PC-9 (cell line): Measurements from ENCODE around the gene ITGB6. TPM values are rescaled to one million over a fixed set of nuclear protein-coding genes. Genes with fewer than 3 reads are reported as not detected.

Source experiments
- BruUV-seq: library from RNA; stranded (reverse); fragments of 400-500 nt; replicated peaks from 2 replicates; lab custom pipeline; 2021; lab: Mats Ljungman, UMichigan
- CTCF ChIA-PET: fragments of 300-600 bp; sonication (Branson Sonifier 250); formaldehyde crosslinking; loops from one replicate; lab custom pipeline; 2022; ENCODE audit warnings: antibody characterized with exemption; lab: Charles Lee
- POLR2A ChIA-PET: fragments of 300-600 bp; sonication (Branson Sonifier 250); formaldehyde crosslinking; loops from one replicate; lab custom pipeline; 2022; ENCODE audit warnings: antibody characterized with exemption; ENCODE audit not compliant: unreplicated experiment; lab: Charles Lee
- DNase-seq, 2 experiments: peaks; one replicate each; pipeline versions ENCODE4 v3.0.0 to v3.0.0-alpha.2; 2015 to 2022; ENCODE audit warnings: mixed read lengths in 1 of 2
- H2AFZ ChIP-seq: fragments of 200-600 bp; sonication (generic); 2 replicates; pipeline ENCODE4 v1.8.1; 2017; ENCODE audit warnings: antibody characterized with exemption
- H3F3A ChIP-seq: fragments of 200-600 bp; sonication (generic); 2 replicates; pipeline ENCODE4 v1.8.1; 2017; ENCODE audit warnings: antibody characterized with exemption, mild to moderate bottlenecking, low read depth; ENCODE audit not compliant: insufficient read depth
- H3K27ac ChIP-seq: fragments of 200-600 bp; sonication (generic); 2 replicates; pipeline ENCODE4 v1.6.1; 2016; ENCODE audit warnings: mixed run types
- H3K27me3 ChIP-seq: fragments of 200-600 bp; sonication (generic); 2 replicates; pipeline ENCODE4 v1.6.1; 2016; ENCODE audit warnings: low read depth, mixed run types; ENCODE audit not compliant: insufficient read depth
- H3K36me3 ChIP-seq: fragments of 200-600 bp; sonication (generic); 2 replicates; pipeline ENCODE4 v1.6.1; 2016; ENCODE audit warnings: low read depth, mixed run types
- H3K4me1 ChIP-seq: fragments of 200-600 bp; sonication (generic); replicated peaks from 2 replicates; pipeline ENCODE4 v1.6.1; 2016; ENCODE audit warnings: mixed run types; ENCODE audit not compliant: insufficient read depth
- H3K4me2 ChIP-seq: fragments of 200-600 bp; sonication (generic); 2 replicates; pipeline ENCODE4 v1.6.1; 2017; ENCODE audit warnings: mixed run types
- H3K4me3 ChIP-seq: fragments of 200-600 bp; sonication (generic); 2 replicates; pipeline ENCODE4 v1.6.1; 2016; ENCODE audit warnings: mixed run types
- H3K79me2 ChIP-seq: fragments of 200-600 bp; sonication (generic); 2 replicates; pipeline ENCODE4 v1.6.1; 2017; ENCODE audit warnings: low read depth, mixed run types
- H3K9me2 ChIP-seq: fragments of 200-600 bp; sonication (generic); 2 replicates; pipeline ENCODE4 v1.8.1; 2017; ENCODE audit warnings: mild to moderate bottlenecking; ENCODE audit not compliant: insufficient read depth
- H3K9me3 ChIP-seq: fragments of 200-600 bp; sonication (generic); 2 replicates; pipeline ENCODE4 v1.8.1; 2016; ENCODE audit warnings: low read depth; ENCODE audit not compliant: insufficient read depth
- H4K20me1 ChIP-seq: fragments of 200-600 bp; sonication (generic); 2 replicates; pipeline ENCODE4 v1.8.1; 2017; ENCODE audit not compliant: insufficient read depth
- EZH2 ChIP-seq: fragments of 200-600 bp; sonication (generic); IDR thresholded peaks from 2 replicates; pipeline ENCODE4 v1.8.0; 2017; ENCODE audit warnings: antibody characterized with exemption, low read depth
- intact Hi-C: fragments of 100-400 bp; cut with micrococcal nuclease; formaldehyde crosslinking; loops from one replicate; pipeline ENCODE4 v1.10.0; 2022; ENCODE audit not compliant: unreplicated experiment
- total RNA-seq: library from RNA; stranded (reverse); gene quantifications from 2 replicates; pipeline ENCODE4 v1.2.3, GENCODE V29; 2021
- TF ChIP-seq, protein P1 (sequence below): fragments of 200-600 bp; sonication (generic); conservative IDR thresholded peaks from 2 replicates; pipeline ENCODE4 v1.6.1; 2017; ENCODE audit warnings: mixed run types, antibody characterized with exemption, mild to moderate bottlenecking, moderate library complexity

ITGB6 gene
- total RNA-seq, 1 experiment from 2014 or later = 24.3 TPM

DNA sequence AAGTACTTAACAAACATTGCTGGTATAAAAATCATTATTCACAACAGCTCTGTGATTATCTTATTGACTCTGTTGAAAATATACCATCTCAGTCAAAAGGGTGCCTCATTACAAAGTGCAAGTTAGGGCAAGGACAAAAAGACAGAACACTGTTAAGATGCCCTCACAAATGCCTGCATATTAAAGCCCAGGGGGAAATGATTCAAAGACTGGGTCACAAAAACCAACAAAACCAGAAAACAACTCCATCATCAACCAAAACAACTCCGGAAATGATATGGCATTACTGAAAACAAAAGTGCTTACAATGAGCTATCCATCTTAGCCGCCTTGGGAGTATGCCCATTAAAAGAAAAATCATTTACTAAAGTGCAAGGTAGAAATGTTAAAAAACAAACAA is 147.5 kb downstream of the ITGB6 start:
- intact Hi-C loops = no loop called here
- Histone ChIP-seq H3K9me3 (no peaks in the 10 kb centered on the region), H4K20me1 (no peaks in the 10 kb centered on the region), H3K4me1 (no peaks in the 10 kb centered on the region), H3K9me2 (no peaks in the 10 kb centered on the region), H3K27me3 (no peaks in the 10 kb centered on the region), H3F3A (no peaks in the 10 kb centered on the region), H3K27ac (no peak overlapping the region), H2AFZ (no peak overlapping the region), H3K4me2 (no peak overlapping the region), H3K36me3 (no peaks in the 10 kb centered on the region), H3K4me3 (no peak overlapping the region), H3K79me2 (no peaks in the 10 kb centered on the region)
- DNase-seq = no peak
- POLR2A ChIA-PET = no interaction called here
- BruUV-seq = no TSS peak
- TF ChIP-seq, protein P1, sequence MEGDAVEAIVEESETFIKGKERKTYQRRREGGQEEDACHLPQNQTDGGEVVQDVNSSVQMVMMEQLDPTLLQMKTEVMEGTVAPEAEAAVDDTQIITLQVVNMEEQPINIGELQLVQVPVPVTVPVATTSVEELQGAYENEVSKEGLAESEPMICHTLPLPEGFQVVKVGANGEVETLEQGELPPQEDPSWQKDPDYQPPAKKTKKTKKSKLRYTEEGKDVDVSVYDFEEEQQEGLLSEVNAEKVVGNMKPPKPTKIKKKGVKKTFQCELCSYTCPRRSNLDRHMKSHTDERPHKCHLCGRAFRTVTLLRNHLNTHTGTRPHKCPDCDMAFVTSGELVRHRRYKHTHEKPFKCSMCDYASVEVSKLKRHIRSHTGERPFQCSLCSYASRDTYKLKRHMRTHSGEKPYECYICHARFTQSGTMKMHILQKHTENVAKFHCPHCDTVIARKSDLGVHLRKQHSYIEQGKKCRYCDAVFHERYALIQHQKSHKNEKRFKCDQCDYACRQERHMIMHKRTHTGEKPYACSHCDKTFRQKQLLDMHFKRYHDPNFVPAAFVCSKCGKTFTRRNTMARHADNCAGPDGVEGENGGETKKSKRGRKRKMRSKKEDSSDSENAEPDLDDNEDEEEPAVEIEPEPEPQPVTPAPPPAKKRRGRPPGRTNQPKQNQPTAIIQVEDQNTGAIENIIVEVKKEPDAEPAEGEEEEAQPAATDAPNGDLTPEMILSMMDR = no peak
- no peak for TF ChIP-seq EZH2
- CTCF ChIA-PET = no interaction called here

DNA sequence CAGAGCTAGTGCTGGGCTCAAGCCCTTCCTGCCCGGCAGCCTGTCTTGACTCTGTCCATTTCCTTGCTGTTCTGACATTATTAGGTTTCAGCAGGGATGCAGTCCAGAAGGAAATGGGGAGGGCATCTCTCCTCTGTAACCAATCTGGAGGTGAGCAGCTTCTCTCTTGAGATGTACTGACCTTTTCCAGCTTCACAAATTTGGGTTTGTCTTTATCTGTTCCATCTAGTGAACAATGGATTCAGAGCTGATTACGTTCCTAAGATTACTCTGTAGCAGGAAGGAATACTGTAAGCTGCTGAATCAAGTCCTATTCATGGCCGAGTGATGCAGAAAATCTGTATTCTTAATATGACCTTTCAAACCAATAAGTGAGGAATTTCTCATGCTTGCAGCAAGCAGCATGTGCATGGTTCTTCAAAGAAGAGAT is 148.7 kb downstream of the ITGB6 start:
- Histone ChIP-seq H3K9me3 (no peaks in the 10 kb centered on the region), H3K27me3 (no peaks in the 10 kb centered on the region), H2AFZ (no peak overlapping the region), H3K79me2 (no peaks in the 10 kb centered on the region), H3K9me2 (no peaks in the 10 kb centered on the region), H3K27ac (no peak overlapping the region), H3F3A (no peaks in the 10 kb centered on the region), H3K4me3 (no peak overlapping the region), H3K4me1 (no peaks in the 10 kb centered on the region), H3K36me3 (no peaks in the 10 kb centered on the region), H4K20me1 (no peaks in the 10 kb centered on the region), H3K4me2 (no peak overlapping the region)
- TF ChIP-seq, protein P1 = no peak
- TF ChIP-seq EZH2 = no peak
- no TSS peak for BruUV-seq
- ChIA-PET CTCF (no interaction called here), POLR2A (no interaction called here)
- intact Hi-C loops = no loop called here
- no peak for DNase-seq

GRCh38 chr2:160050147-160050546 is 149.9 kb downstream of the ITGB6 start:
- H3K4me1 ChIP-seq = no peaks in the 10 kb centered on the region
- H3K4me2 ChIP-seq = no peak overlapping the region
- no peaks in the 10 kb centered on the region for H3F3A ChIP-seq
- intact Hi-C loops = no loop called here
- H3K4me3 ChIP-seq = no peak overlapping the region
- no peaks in the 10 kb centered on the region for H4K20me1 ChIP-seq
- no peaks in the 10 kb centered on the region for H3K27me3 ChIP-seq
- H2AFZ ChIP-seq = no peak overlapping the region
- no peaks in the 10 kb centered on the region for H3K9me3 ChIP-seq
- no peaks in the 10 kb centered on the region for H3K36me3 ChIP-seq
- DNase-seq = no peak
- ChIA-PET CTCF (no interaction called here), POLR2A (no interaction called here)
- H3K79me2 ChIP-seq = no peaks in the 10 kb centered on the region
- H3K9me2 ChIP-seq = no peaks in the 10 kb centered on the region
- no peak for TF ChIP-seq EZH2
- TF ChIP-seq, protein P1 = no peak
- BruUV-seq = no TSS peak
- no peak overlapping the region for H3K27ac ChIP-seq

Other genes starting within 250 kb of the ITGB6 start
- gene PLA2R1, start 137.7 kb downstream of the ITGB6 start, total RNA-seq = 0.33 and 0.40 TPM in 2 replicates